HepG2 (cell line): ENCODE measurements around the gene NDOR1.

Experiments used
- SKIL ChIP-seq: sonication (generic); formaldehyde crosslinking; IDR thresholded peaks from 2 replicates; pipeline ENCODE4 v1.8.0; 2022; ENCODE audit warnings: missing genetic modification reagents, mild to moderate bottlenecking, moderate library complexity, borderline replicate concordance
- ZNF737 ChIP-seq: sonication (generic); formaldehyde crosslinking; IDR thresholded peaks from 2 replicates; pipeline ENCODE4 v1.5.0; 2020; ENCODE audit warnings: missing genetic modification reagents, mild to moderate bottlenecking, borderline replicate concordance

- TF ChIP-seq SKIL (CRISPR knock-in tag) (no peak), ZNF737 (CRISPR knock-in tag) (no peak)
Observed at GRCh38 chr9:137198051-137198901, 7.2 kb upstream of the NDOR1 start.
